CD14-positive monocyte (primary cell): ENCODE measurements around the gene GSK3A. TPM values are rescaled to one million over a fixed set of nuclear protein-coding genes. Genes with fewer than 3 reads are reported as not detected.

ENCODE experiments used
- DNase-seq, 3 donors: peaks; one replicate each; pipeline ENCODE4 v3.0.0-alpha.2; 2011 to 2022
- H2AFZ ChIP-seq: 2 replicates; pipeline ENCODE4 v1.6.0; 2012; ENCODE audit warnings: mild to moderate bottlenecking, low read depth, low read length, inconsistent platforms; ENCODE audit not compliant: insufficient read depth, poor library complexity, severe bottlenecking
- H3K27ac ChIP-seq, 2 donors: 1 replicate in 1 of 2; 2 replicates in 1 of 2; pipeline ENCODE4 v1.5.1; 2012 to 2013; ENCODE audit warnings: low read length in 2 of 2, control low read depth in 1 of 2, inconsistent platforms in 1 of 2, low read depth in 1 of 2, mild to moderate bottlenecking in 1 of 2
- H3K27me3 ChIP-seq, 2 donors: one replicate each; pipeline versions ENCODE4 v1.6.0 to v1.6.1; 2011 to 2013; ENCODE audit warnings: low read length in 2 of 2; ENCODE audit not compliant: control insufficient read depth in 2 of 2, insufficient read depth in 2 of 2
- H3K36me3 ChIP-seq, 2 donors: replicated peaks in 1 of 2; 1 replicate in 1 of 2; 2 replicates in 1 of 2; pipeline versions ENCODE4 v1.5.1 to v1.6.1; 2012 to 2013; ENCODE audit warnings: low read length in 2 of 2, control low read depth in 1 of 2, inconsistent platforms in 1 of 2, mild to moderate bottlenecking in 1 of 2; ENCODE audit not compliant: insufficient read depth in 2 of 2, control insufficient read depth in 1 of 2
- H3K4me1 ChIP-seq, 2 donors: 1 replicate in 1 of 2; 2 replicates in 1 of 2; pipeline versions ENCODE4 v1.5.1 to v1.6.1; 2012 to 2013; ENCODE audit warnings: low read length in 2 of 2, control low read depth in 1 of 2, inconsistent platforms in 1 of 2, mild to moderate bottlenecking in 1 of 2, moderate library complexity in 1 of 2; ENCODE audit not compliant: insufficient read depth in 2 of 2, control insufficient read depth in 1 of 2
- H3K4me2 ChIP-seq: replicated peaks from 2 replicates; pipeline ENCODE3; 2012; ENCODE audit warnings: low read length, moderate library complexity, mild to moderate bottlenecking; ENCODE audit not compliant: poor library complexity, severe bottlenecking; ENCODE audit errors: extremely low read depth
- H3K4me3 ChIP-seq, 3 experiments: fragments of 200-600 bp in 1 of 3; sonication (generic) in 1 of 3; replicated peaks in 1 of 3; 1 replicate in 2 of 3; 2 replicates in 1 of 3; pipeline ENCODE4 v1.5.1; 2011 to 2013; ENCODE audit warnings: low read length in 3 of 3, mild to moderate bottlenecking in 3 of 3, control low read depth in 2 of 3, low read depth in 2 of 3, inconsistent platforms in 1 of 3, moderate library complexity in 1 of 3
- H3K79me2 ChIP-seq: 2 replicates; pipeline ENCODE4 v1.6.0; 2012; ENCODE audit warnings: mild to moderate bottlenecking, control low read depth, inconsistent platforms, low read length, moderate library complexity; ENCODE audit not compliant: insufficient read depth
- H3K9ac ChIP-seq: 2 replicates; pipeline ENCODE4 v1.6.0; 2017; ENCODE audit warnings: low read length, mild to moderate bottlenecking; ENCODE audit not compliant: insufficient read depth, poor library complexity, severe bottlenecking
- H3K9me3 ChIP-seq, 2 donors: replicated peaks in 1 of 2; 1 replicate in 1 of 2; 2 replicates in 1 of 2; pipeline versions ENCODE4 v1.5.1 to v1.6.1; 2012 to 2013; ENCODE audit warnings: low read length in 2 of 2, control low read depth in 1 of 2; ENCODE audit not compliant: control insufficient read depth in 1 of 2, insufficient read depth in 1 of 2
- H4K20me1 ChIP-seq: 2 replicates; pipeline ENCODE4 v1.6.0; 2012; ENCODE audit warnings: mild to moderate bottlenecking, low read length, control low read depth, moderate library complexity; ENCODE audit not compliant: insufficient read depth
- H3K27ac Mint-ChIP-seq, 7 donors: one replicate each; pipeline ENCODE4 v1.8.0; 2020; ENCODE audit warnings: mild to moderate bottlenecking in 7 of 7, mixed read lengths in 7 of 7, moderate library complexity in 6 of 7, inconsistent platforms in 2 of 7
- H3K27me3 Mint-ChIP-seq, 3 donors: one replicate each; pipeline ENCODE4 v1.8.0; 2021 to 2022; ENCODE audit warnings: low read depth in 3 of 3, mild to moderate bottlenecking in 3 of 3, mixed read lengths in 3 of 3, moderate library complexity in 3 of 3, inconsistent platforms in 1 of 3
- H3K36me3 Mint-ChIP-seq, 2 donors: one replicate each; pipeline ENCODE4 v1.8.0; 2020; ENCODE audit warnings: mixed read lengths in 2 of 2, inconsistent platforms in 1 of 2, mild to moderate bottlenecking in 1 of 2
- H3K4me1 Mint-ChIP-seq: one replicate; pipeline ENCODE4 v1.8.0; 2020; ENCODE audit warnings: mild to moderate bottlenecking, mixed read lengths
- H3K4me3 Mint-ChIP-seq, 2 donors: one replicate each; pipeline ENCODE4 v1.8.0; 2020; ENCODE audit warnings: mild to moderate bottlenecking in 2 of 2, mixed read lengths in 2 of 2, moderate library complexity in 1 of 2
- H3K9me3 Mint-ChIP-seq, 7 donors: one replicate each; pipeline ENCODE4 v1.8.0; 2020 to 2022; ENCODE audit warnings: mixed read lengths in 7 of 7, mild to moderate bottlenecking in 6 of 7, moderate library complexity in 6 of 7, inconsistent platforms in 2 of 7
- CTCF ChIP-seq: fragments of 200-600 bp; IDR thresholded peaks from one replicate; pipeline ENCODE4 v1.8.0; 2022; ENCODE audit warnings: antibody characterized with exemption, mild to moderate bottlenecking
- whole genome bisulfite sequencing: methylation state at CpG from one replicate; pipeline ENCODE4 v1.1.5; 2013; ENCODE audit warnings: missing lambda C conversion rate; ENCODE audit not compliant: insufficient coverage; 5-methylcytosine and 5-hydroxymethylcytosine counted together
- intact Hi-C, 2 donors: fragments of 100-400 bp; cut with micrococcal nuclease; formaldehyde crosslinking; loops; one replicate each; pipeline versions ENCODE4 v1.15.0 to v1.15.1; 2023
- polyA plus RNA-seq, 3 donors: library from polyadenylated mRNA; depleted of rRNA in 1 of 3; unstranded in 2 of 3; stranded (reverse) in 1 of 3; fragments of 300-500 nt in 2 of 3; fragments of >200 nt in 1 of 3; fragmentation: Illumina TruSeq in 2 of 3; gene quantifications; 1 replicate in 2 of 3; 2 replicates in 1 of 3; pipeline ENCODE4 v1.2.3, GENCODE V29; 2012 to 2021

GSK3A gene
- polyA plus RNA-seq, 3 donors, result 12.3 to 47.2 (median 14.9) TPM

GRCh38 chr19:42214810-42215485 is 27.5 kb downstream of the GSK3A start:
- H3K79me2 ChIP-seq, result peaks cover 89% of the 10 kb centered on the region
- no peaks in the 10 kb centered on the region for H3K27me3 ChIP-seq
- peak overlapping the region; percentile 95 for H3K4me2 ChIP-seq
- Mint-ChIP-seq H3K4me3 (peak overlapping the region; percentile 89 to 96), H3K27me3 (peaks cover 0 to 1% (median 0%) of the 10 kb centered on the region in 3 donors), H3K27ac (peak overlapping the region in 4 of 7 donors; percentile 20 to 79 (median 68)), H3K36me3 (peaks cover 43 to 61% of the 10 kb centered on the region in 2 donors), H3K4me1 (peaks cover 60% of the 10 kb centered on the region), H3K9me3 (no peaks in the 10 kb centered on the region)
- intact Hi-C loops, result loop anchor here (1.0 to 5.0 kb wide), 3 partner anchors 13 to 37 kb away; no protein-coding TSS in a partner anchor
- TF ChIP-seq CTCF, result no peak
- H2AFZ ChIP-seq, result no peak overlapping the region
- DNase-seq, result no peak
- H3K9ac ChIP-seq, result peak overlapping the region; percentile 88
- peaks cover 73% of the 10 kb centered on the region for H4K20me1 ChIP-seq
- no peaks in the 10 kb centered on the region for H3K9me3 ChIP-seq
- peaks cover 46 to 59% of the 10 kb centered on the region in 2 donors for H3K36me3 ChIP-seq
- no CpG with 5 or more reads among the region's 11 CpGs for WGBS
- H3K4me1 ChIP-seq, result peaks cover 61 to 68% of the 10 kb centered on the region in 2 donors
- peak overlapping the region in 1 of 3 experiments; percentile 96 for H3K4me3 ChIP-seq
- peak overlapping the region in 1 of 2 donors; percentile 98 for H3K27ac ChIP-seq

GRCh38 chr19:42212886-42213285 is 29.5 kb downstream of the GSK3A start:
- WGBS, result 67% methylated on average over 1 of the region's 1 CpG
- Mint-ChIP-seq H3K4me1 (peaks cover 57% of the 10 kb centered on the region), H3K4me3 (peak overlapping the region; percentile 0 to 22), H3K9me3 (peaks cover 0 to 1% (median 0%) of the 10 kb centered on the region in 7 donors), H3K27ac (peak overlapping the region; percentile 11 to 72 (median 39)), H3K27me3 (peaks cover 0 to 1% (median 0%) of the 10 kb centered on the region in 3 donors), H3K36me3 (peaks cover 64 to 82% of the 10 kb centered on the region in 2 donors)
- H3K4me3 ChIP-seq, result peak overlapping the region in 1 of 3 experiments; percentile 28
- peak overlapping the region; percentile 26 to 67 for H3K27ac ChIP-seq
- H4K20me1 ChIP-seq, result peaks cover 92% of the 10 kb centered on the region
- H3K9me3 ChIP-seq, result no peaks in the 10 kb centered on the region
- no peak for TF ChIP-seq CTCF
- no peak overlapping the region for H3K9ac ChIP-seq
- peaks cover 65 to 78% of the 10 kb centered on the region in 2 donors for H3K36me3 ChIP-seq
- H2AFZ ChIP-seq, result no peak overlapping the region
- peaks cover 91% of the 10 kb centered on the region for H3K79me2 ChIP-seq
- peak overlapping the region; percentile 23 for H3K4me2 ChIP-seq
- peaks cover 52 to 66% of the 10 kb centered on the region in 2 donors for H3K4me1 ChIP-seq
- intact Hi-C loops, result no loop called here
- DNase-seq, result no peak
- no peaks in the 10 kb centered on the region for H3K27me3 ChIP-seq
